ENCODE measurements around the gene CRTAC1. TPM values are rescaled to one million over a fixed set of nuclear protein-coding genes. Genes with fewer than 3 reads are reported as not detected.

Gene CRTAC1
- total and polyA plus RNA-seq, 4 donors, result 0.14 to 0.33 (median 0.26) TPM

GRCh38 chr10:97876402-97876801, 154.0 kb downstream of the CRTAC1 start:
- WGBS, result 68% methylated on average over 4 of the region's 4 CpGs
- no peak for TF ChIP-seq SP1 (IDR thresholded peaks at IDR 0.05)
- TF ChIP-seq EGR1 (IDR thresholded peaks at IDR 0.05; ENCODE audit: low read depth in 2 of 2), result no peak
- TF ChIP-seq RXRA (IDR thresholded peaks at IDR 0.05), result no peak
- no peak for TF ChIP-seq NR2F2 (IDR thresholded peaks at IDR 0.05)
- TF ChIP-seq FOXA2 (IDR thresholded peaks at IDR 0.05), result no peak
- TF ChIP-seq FOXA1 (IDR thresholded peaks at IDR 0.05), result no peak
- no peak for TF ChIP-seq GABPA (IDR thresholded peaks at IDR 0.05 in 1 of 2, conservative IDR thresholded peaks at IDR 0.05 in 1 of 2)
- TF ChIP-seq RAD21 (IDR thresholded peaks at IDR 0.05), result no peak
- TF ChIP-seq CTCF (IDR thresholded peaks at IDR 0.05; ENCODE audit: low read depth, low read length, missing input control), result no peak
- TF ChIP-seq MAX (IDR thresholded peaks at IDR 0.05), result no peak
- TF ChIP-seq ZBTB33 (IDR thresholded peaks at IDR 0.05), result no peak
- no peak for TF ChIP-seq ATF3 (IDR thresholded peaks at IDR 0.05)
- no peak for TF ChIP-seq HNF4A (conservative IDR thresholded peaks at IDR 0.05)
- TF ChIP-seq JUND (IDR thresholded peaks at IDR 0.05), result no peak
- TF ChIP-seq HNF4G (IDR thresholded peaks at IDR 0.05), result no peak
- no peak for TF ChIP-seq TAF1 (conservative IDR thresholded peaks at IDR 0.05)
- TF ChIP-seq YY1 (IDR thresholded peaks at IDR 0.05), result no peak
- DNase-seq (ENCODE audit: low spot score), result no peak
- Histone ChIP-seq H3K4me1 (ENCODE audit: control insufficient read depth in 4 of 4, insufficient read depth in 4 of 4, low read length in 3 of 4) (no peaks in the 10 kb centered on the region), H3K9me3 (ENCODE audit: control insufficient read depth in 4 of 4, low read length in 3 of 4) (no peaks in the 10 kb centered on the region), H3K27ac (ENCODE audit: low read depth in 1 of 2, low read length in 2 of 2) (no peak overlapping the region), H3K4me3 (ENCODE audit: low read depth in 1 of 3, low read length in 3 of 3) (no peak overlapping the region), H3K27me3 (ENCODE audit: control insufficient read depth in 4 of 4, insufficient read depth in 4 of 4, low read length in 3 of 4) (no peaks in the 10 kb centered on the region), H3K9ac (ENCODE audit: low read depth in 1 of 2, low read length in 2 of 2) (no peak overlapping the region), H3K36me3 (ENCODE audit: control insufficient read depth in 4 of 4, insufficient read depth in 3 of 4, low read depth in 1 of 4, low read length in 3 of 4) (no peaks in the 10 kb centered on the region)

- H3K36me3 ChIP-seq (ENCODE audit: control insufficient read depth in 4 of 4, insufficient read depth in 3 of 4, low read depth in 1 of 4, low read length in 3 of 4), result no peaks in the 10 kb centered on the region
- TF ChIP-seq RAD21 (IDR thresholded peaks at IDR 0.05), result no peak
- no peaks in the 10 kb centered on the region for H3K27me3 ChIP-seq (ENCODE audit: control insufficient read depth in 4 of 4, insufficient read depth in 4 of 4, low read length in 3 of 4)
- WGBS, result 76% methylated on average over 7 of the region's 7 CpGs
- H3K4me3 ChIP-seq (ENCODE audit: low read depth in 1 of 3, low read length in 3 of 3), result no peak overlapping the region
- H3K9me3 ChIP-seq (ENCODE audit: control insufficient read depth in 4 of 4, low read length in 3 of 4), result no peaks in the 10 kb centered on the region
- H3K27ac ChIP-seq (ENCODE audit: low read depth in 1 of 2, low read length in 2 of 2), result no peak overlapping the region
- no peak for DNase-seq (ENCODE audit: low spot score)
- H3K4me1 ChIP-seq (ENCODE audit: control insufficient read depth in 4 of 4, insufficient read depth in 4 of 4, low read length in 3 of 4), result no peaks in the 10 kb centered on the region
- no peak overlapping the region for H3K9ac ChIP-seq (ENCODE audit: low read depth in 1 of 2, low read length in 2 of 2)
Measured at GRCh38 chr10:97875391-97875790, 155.0 kb downstream of the CRTAC1 start.

- Histone ChIP-seq H3K9me3 (ENCODE audit: control insufficient read depth in 4 of 4, low read length in 3 of 4) (no peaks in the 10 kb centered on the region), H3K4me3 (ENCODE audit: low read depth in 1 of 3, low read length in 3 of 3) (no peak overlapping the region), H3K4me1 (ENCODE audit: control insufficient read depth in 4 of 4, insufficient read depth in 4 of 4, low read length in 3 of 4) (peaks cover 0 to 4% (median under 1%) of the 10 kb centered on the region in 4 donors), H3K27me3 (ENCODE audit: control insufficient read depth in 4 of 4, insufficient read depth in 4 of 4, low read length in 3 of 4) (no peaks in the 10 kb centered on the region), H3K36me3 (ENCODE audit: control insufficient read depth in 4 of 4, insufficient read depth in 3 of 4, low read depth in 1 of 4, low read length in 3 of 4) (no peaks in the 10 kb centered on the region), H3K27ac (ENCODE audit: low read depth in 1 of 2, low read length in 2 of 2) (no peak overlapping the region), H3K9ac (ENCODE audit: low read depth in 1 of 2, low read length in 2 of 2) (no peak overlapping the region)
- WGBS, result 74% methylated on average over 6 of the region's 6 CpGs
- TF ChIP-seq JUND (IDR thresholded peaks at IDR 0.05) (no peak), YY1 (IDR thresholded peaks at IDR 0.05) (no peak)
- DNase-seq (ENCODE audit: low spot score), result no peak
Measured at GRCh38 chr10:97874332-97874731, 156.1 kb downstream of the CRTAC1 start.

All from liver (tissue), 9 donors.